LNCaP clone FGC (cell line): Measurements from ENCODE around the gene ARV1.

Source experiments
- DNase-seq: peaks from one replicate; pipeline ENCODE4 v3.0.0-alpha.2; 2011; ENCODE audit warnings: low read depth
- H3K4me3 ChIP-seq: 2 replicates; pipeline ENCODE4 v1.5.1; 2011; ENCODE audit warnings: mild to moderate bottlenecking, low read depth, low read length, control low read depth
- CTCF ChIP-seq: IDR thresholded peaks from 2 replicates; pipeline ENCODE4 v1.5.1; 2012; ENCODE audit warnings: mild to moderate bottlenecking; ENCODE audit not compliant: control insufficient read depth, insufficient read depth; ENCODE audit errors: extremely low read depth

Gene ARV1

DNA sequence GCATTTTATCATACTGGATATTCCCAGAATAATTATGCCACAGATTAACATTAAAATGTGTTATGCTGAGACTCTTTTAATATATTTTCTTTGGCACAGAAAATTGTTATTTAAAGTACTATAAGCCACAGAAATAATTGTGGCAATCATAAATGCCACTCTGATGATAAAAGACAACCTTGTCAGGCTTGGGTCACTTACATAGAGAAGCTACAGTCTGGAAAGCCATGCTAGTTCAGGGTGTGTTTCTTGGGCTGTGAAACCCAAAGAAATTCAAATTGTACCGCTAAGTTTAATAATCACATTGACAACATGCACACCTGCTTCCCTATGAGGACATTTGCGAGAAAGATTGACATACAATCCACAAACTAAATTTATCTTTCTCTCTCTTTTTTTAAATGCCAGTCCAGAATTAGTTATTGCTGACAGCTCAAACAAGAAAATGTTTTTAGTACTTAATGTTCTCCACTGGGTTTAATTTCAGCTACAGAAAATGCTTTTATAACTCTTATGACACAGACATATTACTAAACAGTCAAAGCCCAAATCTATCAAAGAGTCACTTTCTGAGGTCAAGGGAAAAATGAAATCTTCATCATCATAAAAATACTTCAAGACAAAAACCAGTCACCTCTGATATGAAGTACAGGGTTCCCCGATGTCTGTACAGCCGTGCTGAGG lies 38.9 kb upstream of the ARV1 start:
- no peak for TF ChIP-seq CTCF

GRCh38 chr1:230940848-230941247 lies 38.0 kb upstream of the ARV1 start:
- no peak overlapping the region for H3K4me3 ChIP-seq
- DNase-seq = no peak
- TF ChIP-seq CTCF = no peak

More for the DNA sequence above, 38.9 kb upstream of the ARV1 start:
- no peak for DNase-seq
- H3K4me3 ChIP-seq = no peak overlapping the region

DNA sequence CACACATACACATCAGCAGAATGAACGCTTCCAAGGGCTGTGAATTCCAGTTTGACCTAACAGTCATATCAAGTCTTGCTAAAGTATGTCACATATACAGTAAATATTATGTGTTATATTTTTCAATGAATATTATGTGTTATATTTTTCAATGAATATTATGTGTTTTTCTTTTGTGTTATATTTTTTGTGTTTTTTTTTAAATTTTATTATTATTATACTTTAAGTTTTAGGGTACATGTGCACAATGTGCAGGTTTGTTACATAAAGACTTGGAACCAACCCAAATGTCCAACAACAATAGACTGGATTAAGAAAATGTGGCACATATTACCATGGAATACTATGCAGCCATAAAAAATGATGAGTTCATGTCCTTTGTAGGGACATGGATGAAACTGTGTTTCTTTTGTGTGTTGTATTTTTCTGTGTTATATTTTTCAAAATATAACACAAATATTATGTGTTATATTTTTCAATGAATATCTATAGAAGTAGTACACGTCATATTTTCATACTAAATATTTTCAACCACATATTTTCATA lies 35.8 kb upstream of the ARV1 start:
- no peak for TF ChIP-seq CTCF
- H3K4me3 ChIP-seq = no peak overlapping the region
- DNase-seq = no peak

- no peak for DNase-seq
- no peak for TF ChIP-seq CTCF
- no peak overlapping the region for H3K4me3 ChIP-seq
Measured at GRCh38 chr1:230948301-230948700, 30.6 kb upstream of the ARV1 start.

DNA sequence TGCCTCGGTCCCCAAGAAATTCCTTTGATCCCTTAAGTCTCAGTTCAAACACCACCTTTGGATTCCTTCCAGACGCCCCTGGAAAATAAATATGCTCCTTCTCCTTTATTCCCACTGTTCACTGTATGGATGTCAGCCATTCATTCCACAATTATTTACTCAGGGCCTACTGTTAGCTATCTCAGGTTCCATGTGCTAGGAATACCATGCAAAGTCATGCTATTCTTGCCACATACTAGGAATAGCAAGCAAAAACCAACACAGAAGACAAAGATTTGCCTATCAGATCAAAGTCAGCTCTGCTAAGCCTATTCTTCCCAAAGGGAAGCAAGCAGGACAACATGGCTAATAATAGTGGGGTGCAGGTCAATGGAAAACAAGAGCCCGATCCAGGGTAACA lies 30.0 kb upstream of the ARV1 start:
- DNase-seq = no peak
- H3K4me3 ChIP-seq = no peak overlapping the region
- no peak for TF ChIP-seq CTCF

DNA sequence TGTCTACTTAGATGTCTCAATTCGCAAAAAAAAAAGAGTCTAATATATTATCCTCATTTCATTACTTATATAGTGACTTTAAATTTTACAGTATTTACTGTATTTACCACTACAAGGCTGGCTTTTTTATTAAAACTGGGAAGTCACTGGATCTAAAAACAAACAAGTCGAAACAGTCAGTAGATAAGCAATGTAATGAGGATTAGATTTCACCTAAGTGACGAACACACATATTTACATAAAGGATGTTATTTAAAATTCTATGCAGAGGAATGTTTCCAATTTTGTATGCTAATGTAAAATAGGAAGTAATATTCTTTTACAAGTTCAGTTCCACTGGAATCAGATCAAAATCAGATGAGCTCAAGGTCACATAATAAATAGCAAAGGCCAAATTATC lies 28.5 kb upstream of the ARV1 start:
- no peak for TF ChIP-seq CTCF
- peak; percentile 71 for DNase-seq
- no peak overlapping the region for H3K4me3 ChIP-seq

GRCh38 chr1:230957580-230957989 lies 21.3 kb upstream of the ARV1 start:
- DNase-seq = no peak
- no peak overlapping the region for H3K4me3 ChIP-seq
- TF ChIP-seq CTCF = no peak
